B cell (primary cell): ENCODE data around the gene COASY. TPM values are rescaled to one million over a fixed set of nuclear protein-coding genes. Genes with fewer than 3 reads are reported as not detected.

Source experiments
- ATAC-seq: fragments of 200-7000 bp; cut with Tn5 transposase; one replicate; pipeline ENCODE4 v1.10.0; 2021; ENCODE audit warnings: low read depth, mild to moderate bottlenecking, moderate number of reproducible peaks, moderate library complexity
- CTCF ChIA-PET: fragments of 350-600 bp; sonication (Branson Sonifier 250); formaldehyde crosslinking; loops from one replicate; lab custom pipeline; 2021; ENCODE audit warnings: antibody characterized with exemption, inconsistent platforms; lab: Charles Lee
- POLR2A ChIA-PET: fragments of 350-600 bp; sonication (Branson Sonifier 250); formaldehyde crosslinking; loops from one replicate; lab custom pipeline; 2021; ENCODE audit warnings: antibody characterized with exemption; lab: Charles Lee
- DNase-seq: peaks from one replicate; pipeline ENCODE4 v3.0.0; 2013
- H2AFZ ChIP-seq: 2 replicates; pipeline ENCODE4 v1.6.1; 2012; ENCODE audit warnings: mild to moderate bottlenecking, low read depth, low read length; ENCODE audit not compliant: insufficient read depth, poor library complexity, severe bottlenecking
- H3K27ac ChIP-seq, 2 donors: 1 replicate in 1 of 2; 2 replicates in 1 of 2; pipeline ENCODE4 v1.5.1; 2012 to 2013; ENCODE audit warnings: low read length in 2 of 2, mild to moderate bottlenecking in 2 of 2, moderate library complexity in 1 of 2
- H3K27me3 ChIP-seq, 4 experiments: fragments of 200-600 bp in 1 of 4; sonication (generic) in 1 of 4; replicated peaks in 1 of 4; 1 replicate in 2 of 4; 2 replicates in 2 of 4; pipeline versions ENCODE4 v1.6.1 to v1.7.0; 2013 to 2016; ENCODE audit warnings: low read length in 3 of 4, mild to moderate bottlenecking in 2 of 4, mixed read lengths in 1 of 4, moderate library complexity in 1 of 4; ENCODE audit not compliant: insufficient read depth in 4 of 4, control insufficient read depth in 3 of 4; ENCODE audit errors: control extremely low read depth in 1 of 4
- H3K36me3 ChIP-seq, 2 experiments: replicated peaks in 1 of 2; 1 replicate in 1 of 2; 2 replicates in 1 of 2; pipeline versions ENCODE4 v1.6.1 to v1.7.1; 2013; ENCODE audit warnings: low read length in 1 of 2; ENCODE audit not compliant: insufficient read depth in 2 of 2, control insufficient read depth in 1 of 2; ENCODE audit errors: control extremely low read depth in 1 of 2, extremely low read depth in 1 of 2
- H3K4me1 ChIP-seq, 2 donors: fragments of 200-600 bp in 1 of 2; sonication (generic) in 1 of 2; 1 replicate in 1 of 2; 2 replicates in 1 of 2; pipeline versions ENCODE4 v1.5.1 to v1.6.1; 2013 to 2017; ENCODE audit warnings: low read length in 2 of 2; ENCODE audit not compliant: control insufficient read depth in 2 of 2, insufficient read depth in 2 of 2
- H3K4me2 ChIP-seq: replicated peaks from 2 replicates; pipeline ENCODE3; 2012; ENCODE audit warnings: mild to moderate bottlenecking, low read depth, low read length; ENCODE audit not compliant: poor library complexity, severe bottlenecking
- H3K4me3 ChIP-seq, 5 experiments: fragments of 200-600 bp in 1 of 5; sonication (generic) in 1 of 5; 1 replicate in 3 of 5; 2 replicates in 2 of 5; pipeline versions ENCODE4 v1.5.1 to v1.7.0; 2011 to 2016; ENCODE audit warnings: low read length in 4 of 5, mild to moderate bottlenecking in 4 of 5, low read depth in 2 of 5, control low read depth in 1 of 5, moderate library complexity in 1 of 5; ENCODE audit not compliant: insufficient read depth in 1 of 5; ENCODE audit errors: control extremely low read depth in 1 of 5, extremely low read depth in 1 of 5
- H3K79me2 ChIP-seq: fragments of 200-600 bp; sonication (generic); one replicate; pipeline ENCODE4 v1.6.0; 2016; ENCODE audit warnings: low read length; ENCODE audit not compliant: control insufficient read depth, insufficient read depth
- H3K9ac ChIP-seq: fragments of 200-600 bp; sonication (generic); 2 replicates; pipeline ENCODE4 v1.6.1; 2017; ENCODE audit warnings: mild to moderate bottlenecking, low read length, moderate library complexity
- H3K9me3 ChIP-seq, 3 donors: one replicate each; pipeline versions ENCODE4 v1.6.1 to v1.7.1; 2013; ENCODE audit warnings: low read length in 2 of 3; ENCODE audit not compliant: control insufficient read depth in 2 of 3, insufficient read depth in 1 of 3; ENCODE audit errors: control extremely low read depth in 1 of 3
- H4K20me1 ChIP-seq: 2 replicates; pipeline ENCODE4 v1.6.0; 2012; ENCODE audit warnings: mild to moderate bottlenecking, low read length; ENCODE audit not compliant: insufficient read depth, control insufficient read depth, poor library complexity, severe bottlenecking
- H3K27ac Mint-ChIP-seq: one replicate; pipeline ENCODE4 v1.8.0; 2021; ENCODE audit warnings: mixed read lengths
- H3K27me3 Mint-ChIP-seq: one replicate; pipeline ENCODE4 v1.8.0; 2021; ENCODE audit warnings: mixed read lengths
- H3K4me1 Mint-ChIP-seq: one replicate; pipeline ENCODE4 v1.8.0; 2021; ENCODE audit warnings: mixed read lengths
- H3K4me3 Mint-ChIP-seq: one replicate; pipeline ENCODE4 v1.8.0; 2021; ENCODE audit warnings: mixed read lengths
- H3K9me3 Mint-ChIP-seq: one replicate; pipeline ENCODE4 v1.8.0; 2022; ENCODE audit warnings: mixed read lengths; ENCODE audit not compliant: insufficient read depth
- EZH2 ChIP-seq: IDR thresholded peaks from 2 replicates; pipeline ENCODE4 v1.6.1; 2012; ENCODE audit warnings: borderline replicate concordance, low read depth, mild to moderate bottlenecking, moderate library complexity, low read length; ENCODE audit not compliant: insufficient read depth, poor library complexity, severe bottlenecking
- whole genome bisulfite sequencing: methylation state at CpG from one replicate; pipeline ENCODE4 v1.1.5; 2013; ENCODE audit warnings: missing lambda C conversion rate; ENCODE audit not compliant: insufficient coverage; 5-methylcytosine and 5-hydroxymethylcytosine counted together
- intact Hi-C: fragments of 100-400 bp; cut with micrococcal nuclease; formaldehyde crosslinking; loops from one replicate; pipeline ENCODE4 v1.10.0; 2022
- polyA plus RNA-seq: library from polyadenylated mRNA; depleted of rRNA; stranded (reverse); fragments of >200 nt; gene quantifications from 2 replicates; pipeline ENCODE4 v1.2.3, GENCODE V29; 2012
- total RNA-seq, 2 donors: library from RNA; stranded (reverse); fragments of 120-200 nt in 1 of 2; gene quantifications; 1 replicate in 1 of 2; 2 replicates in 1 of 2; pipeline versions ENCODE4 v1.2.3 to v1.2.4, GENCODE V29; 2013 to 2022
- TF ChIP-seq, protein P1 (sequence below): fragments of 200-600 bp; IDR thresholded peaks from one replicate; pipeline ENCODE4 v1.8.0; 2022; ENCODE audit warnings: antibody characterized with exemption, mild to moderate bottlenecking

The COASY gene
- total and polyA plus RNA-seq, 2 donors (not counting 1 experiment from before 2014, with no cell fraction given) = 76.6 to 82.3 TPM

DNA sequence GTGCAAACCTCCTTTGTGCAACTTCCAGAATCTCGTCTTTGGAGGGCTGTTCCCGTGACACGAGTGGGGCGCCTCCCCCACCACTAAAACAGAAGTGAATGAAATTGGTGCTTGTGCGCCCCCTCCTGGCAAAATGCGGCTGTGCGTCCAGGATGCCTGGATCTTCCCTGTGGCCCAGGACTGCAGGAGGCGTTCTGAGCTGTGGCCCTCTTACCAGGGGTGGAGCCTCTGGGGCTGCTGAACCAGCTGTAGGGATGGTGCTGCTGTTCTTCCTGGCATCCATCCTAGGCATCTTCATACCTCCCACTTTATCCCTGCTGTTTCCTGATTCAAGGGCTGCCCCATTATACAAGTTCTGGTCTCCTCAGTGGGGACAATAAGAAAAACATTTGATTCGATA lies 44.4 kb upstream of the COASY start:
- Mint-ChIP-seq H3K27me3 (no peaks in the 10 kb centered on the region), H3K4me3 (no peak overlapping the region), H3K9me3 (no peaks in the 10 kb centered on the region), H3K27ac (peak overlapping the region; percentile 53), H3K4me1 (peaks cover 3% of the 10 kb centered on the region)
- H4K20me1 ChIP-seq = no peaks in the 10 kb centered on the region
- POLR2A ChIA-PET = no interaction called here
- CTCF ChIA-PET = interaction anchor here (0.6 to 5.7 kb wide), 27 partner anchors 8 to 267 kb away, joined by 3 to 70 read pairs (median 4); partner anchors contain the start of genes CAVIN1, NAGLU and STAT3
- 3% methylated on average over 7 of the region's 9 CpGs for WGBS
- no peak overlapping the region for H2AFZ ChIP-seq
- H3K79me2 ChIP-seq = no peaks in the 10 kb centered on the region
- H3K27ac ChIP-seq = no peak overlapping the region
- no peak overlapping the region for H3K4me3 ChIP-seq
- H3K27me3 ChIP-seq = no peaks in the 10 kb centered on the region
- H3K9me3 ChIP-seq = no peaks in the 10 kb centered on the region
- ATAC-seq = peak; percentile 90
- peaks cover 0 to 52% of the 10 kb centered on the region in 2 experiments for H3K36me3 ChIP-seq
- DNase-seq = peak; percentile 87
- no peak overlapping the region for H3K9ac ChIP-seq
- H3K4me2 ChIP-seq = peak overlapping the region; percentile 43
- intact Hi-C loops = loop anchor here (1.0 to 5.0 kb wide), 3 partner anchors 89 to 195 kb away; no protein-coding TSS in a partner anchor
- TF ChIP-seq, protein P1, sequence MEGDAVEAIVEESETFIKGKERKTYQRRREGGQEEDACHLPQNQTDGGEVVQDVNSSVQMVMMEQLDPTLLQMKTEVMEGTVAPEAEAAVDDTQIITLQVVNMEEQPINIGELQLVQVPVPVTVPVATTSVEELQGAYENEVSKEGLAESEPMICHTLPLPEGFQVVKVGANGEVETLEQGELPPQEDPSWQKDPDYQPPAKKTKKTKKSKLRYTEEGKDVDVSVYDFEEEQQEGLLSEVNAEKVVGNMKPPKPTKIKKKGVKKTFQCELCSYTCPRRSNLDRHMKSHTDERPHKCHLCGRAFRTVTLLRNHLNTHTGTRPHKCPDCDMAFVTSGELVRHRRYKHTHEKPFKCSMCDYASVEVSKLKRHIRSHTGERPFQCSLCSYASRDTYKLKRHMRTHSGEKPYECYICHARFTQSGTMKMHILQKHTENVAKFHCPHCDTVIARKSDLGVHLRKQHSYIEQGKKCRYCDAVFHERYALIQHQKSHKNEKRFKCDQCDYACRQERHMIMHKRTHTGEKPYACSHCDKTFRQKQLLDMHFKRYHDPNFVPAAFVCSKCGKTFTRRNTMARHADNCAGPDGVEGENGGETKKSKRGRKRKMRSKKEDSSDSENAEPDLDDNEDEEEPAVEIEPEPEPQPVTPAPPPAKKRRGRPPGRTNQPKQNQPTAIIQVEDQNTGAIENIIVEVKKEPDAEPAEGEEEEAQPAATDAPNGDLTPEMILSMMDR = peak; percentile 91
- TF ChIP-seq EZH2 = no peak
- H3K4me1 ChIP-seq = peaks cover 0 to 7% of the 10 kb centered on the region in 2 donors

DNA sequence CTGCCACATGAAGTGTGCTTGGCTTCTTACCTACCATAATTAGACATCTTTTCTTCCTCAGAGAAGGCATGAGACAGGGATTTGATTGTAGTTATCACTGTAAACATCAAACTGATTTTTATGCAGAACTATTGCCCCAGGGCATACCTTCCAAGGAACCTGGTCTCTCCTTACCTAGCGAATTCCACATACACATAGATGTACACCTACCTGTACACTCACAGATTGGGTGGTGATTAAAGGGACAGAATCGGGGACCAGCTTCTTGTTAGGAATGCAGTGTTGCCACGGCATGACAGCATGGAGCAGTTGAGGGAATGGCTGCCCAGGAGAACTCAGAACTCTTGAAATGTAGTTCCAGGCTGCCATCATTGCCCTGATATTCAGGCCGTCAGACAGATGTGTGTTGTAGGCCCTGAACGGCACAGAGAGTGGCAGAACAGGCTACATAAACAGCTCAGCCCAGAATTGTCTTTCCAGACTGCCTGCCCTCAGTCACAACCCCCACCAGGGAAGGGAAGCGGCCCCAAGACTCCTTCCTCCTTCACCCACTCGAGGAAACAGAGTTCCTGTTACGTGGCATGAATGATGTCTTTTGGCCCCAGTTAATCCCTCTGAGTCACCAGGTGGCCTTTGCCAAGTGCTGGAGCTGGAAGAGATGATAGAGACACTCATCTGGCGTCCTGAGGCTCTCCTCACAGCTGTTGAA lies 43.7 kb upstream of the COASY start:
- no peak for TF ChIP-seq EZH2
- TF ChIP-seq, protein P1 = no peak
- intact Hi-C loops = loop anchor here (5.0 kb wide), 1 partner anchor 111 kb away; no protein-coding TSS in a partner anchor
- Histone ChIP-seq H3K36me3 (peaks cover 0 to 59% of the 10 kb centered on the region in 2 experiments), H3K79me2 (no peaks in the 10 kb centered on the region), H4K20me1 (no peaks in the 10 kb centered on the region), H2AFZ (no peak overlapping the region), H3K27me3 (no peaks in the 10 kb centered on the region), H3K4me2 (no peak overlapping the region), H3K4me1 (peaks cover 0 to 7% of the 10 kb centered on the region in 2 donors), H3K4me3 (no peak overlapping the region), H3K9ac (no peak overlapping the region), H3K27ac (no peak overlapping the region), H3K9me3 (no peaks in the 10 kb centered on the region)
- Mint-ChIP-seq H3K4me3 (no peak overlapping the region), H3K27me3 (no peaks in the 10 kb centered on the region), H3K27ac (no peak overlapping the region), H3K9me3 (no peaks in the 10 kb centered on the region), H3K4me1 (peaks cover 3% of the 10 kb centered on the region)
- ChIA-PET CTCF (interaction anchor here (0.6 to 5.7 kb wide), 32 partner anchors 9 to 267 kb away, joined by 3 to 70 read pairs (median 4); partner anchors contain the start of genes CAVIN1, NAGLU and STAT3), POLR2A (no interaction called here)
- ATAC-seq (no peak), DNase-seq (no peak)
- WGBS = 34% methylated on average over 7 of the region's 9 CpGs
